HL-60/S4 treated with phorbol 12-myristate 13-acetate at 8.2 ng/mL for 4 days and 3 days (cell line): ENCODE measurements around the gene RSAD1.

Experiments
- in situ Hi-C: fragments of 300-500 bp; cut with MboI; formaldehyde crosslinking; loops from 2 replicates; pipeline ENCODE4 v1.15.0; 2022; ENCODE audit warnings: low sequenced_read_pairs

The RSAD1 gene

GRCh38 chr17:50488880-50489279 is 10.2 kb downstream of the RSAD1 start:
- in situ Hi-C loops = no loop called here

DNA sequence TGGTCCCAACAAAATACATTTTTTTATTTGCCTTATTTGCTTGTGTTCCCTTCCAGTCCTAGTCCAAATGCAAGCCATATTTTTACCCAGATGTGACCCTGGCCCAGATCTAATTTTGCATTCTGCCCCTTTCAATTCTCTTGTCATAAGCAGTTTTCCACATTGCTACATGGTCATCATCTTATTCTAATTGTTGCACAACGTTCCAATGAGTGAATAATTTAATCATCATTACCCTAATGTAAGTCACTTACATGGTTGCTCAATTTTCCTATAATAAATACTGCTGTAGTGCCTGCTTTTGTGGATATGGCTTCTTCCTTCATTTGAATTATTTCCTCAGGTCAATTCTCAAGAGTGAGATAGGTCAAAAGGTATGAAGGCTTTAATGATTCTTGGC is 12.8 kb downstream of the RSAD1 start:
- in situ Hi-C loops = no loop called here

GRCh38 chr17:50492214-50492613 is 13.6 kb downstream of the RSAD1 start:
- in situ Hi-C loops = no loop called here

DNA sequence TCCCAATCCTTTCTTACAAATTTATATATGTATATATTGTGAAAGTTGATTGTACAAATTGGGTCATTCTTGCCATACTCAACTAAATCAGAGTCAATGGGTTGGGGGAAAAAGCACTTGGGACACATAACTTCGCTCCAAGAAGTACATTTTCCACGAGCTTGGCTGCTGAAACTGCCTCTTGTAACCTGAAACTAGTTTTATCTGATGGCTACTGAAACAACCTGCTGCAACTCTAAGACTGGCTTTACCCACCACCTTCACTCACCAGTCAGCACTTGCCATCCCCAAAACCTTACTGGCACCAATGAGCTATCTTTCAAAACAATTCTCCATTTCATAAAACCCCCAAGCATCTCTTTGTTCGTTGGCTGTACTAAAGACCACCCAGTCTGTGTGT is 15.1 kb downstream of the RSAD1 start:
- in situ Hi-C loops = no loop called here

- in situ Hi-C loops = no loop called here
These were observed 16.7 kb downstream of the RSAD1 start for GRCh38 chr17:50495217-50495823.

GRCh38 chr17:50495918-50496317 is 17.3 kb downstream of the RSAD1 start:
- in situ Hi-C loops = no loop called here

DNA sequence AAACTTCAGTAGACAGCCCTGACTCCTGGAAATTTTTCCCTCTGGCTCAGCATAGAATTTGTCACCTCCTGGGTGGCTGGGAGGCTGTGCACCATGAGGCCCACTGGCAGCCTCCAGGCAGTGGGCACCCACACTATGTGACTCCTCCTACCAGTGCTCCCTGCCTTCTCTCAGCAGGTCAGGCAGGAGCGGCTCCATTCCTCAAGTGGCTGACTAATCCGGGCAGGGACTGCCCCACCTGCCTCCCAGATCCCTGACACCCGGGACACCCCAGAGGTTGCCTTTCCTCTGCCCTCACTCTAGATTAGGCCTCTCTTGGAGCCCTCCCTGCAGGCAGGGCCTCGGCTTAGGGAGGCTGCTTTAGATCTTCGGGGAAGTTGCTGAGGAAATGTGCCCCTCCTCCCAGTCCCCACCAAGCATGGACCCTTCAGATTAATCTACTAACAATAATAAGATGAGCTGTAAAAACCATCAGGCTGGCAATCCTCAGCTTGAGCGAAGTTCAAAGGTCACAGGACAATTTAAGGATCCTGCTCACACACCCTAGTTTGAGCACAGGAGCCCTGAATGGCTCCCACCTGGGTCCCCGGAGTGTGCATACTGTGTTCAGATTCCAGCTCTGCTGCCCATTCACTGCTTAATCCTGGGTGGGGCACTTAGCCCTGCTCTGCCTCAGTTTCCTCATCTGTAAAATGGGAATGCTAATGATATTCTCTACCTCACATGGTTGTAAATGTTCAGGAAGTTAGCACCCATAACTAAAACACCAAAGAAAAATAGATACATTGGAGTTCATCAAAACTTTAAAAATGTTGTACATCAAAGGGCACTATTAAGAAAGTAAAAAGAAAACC is 19.6 kb downstream of the RSAD1 start:
- in situ Hi-C loops = no loop called here

DNA sequence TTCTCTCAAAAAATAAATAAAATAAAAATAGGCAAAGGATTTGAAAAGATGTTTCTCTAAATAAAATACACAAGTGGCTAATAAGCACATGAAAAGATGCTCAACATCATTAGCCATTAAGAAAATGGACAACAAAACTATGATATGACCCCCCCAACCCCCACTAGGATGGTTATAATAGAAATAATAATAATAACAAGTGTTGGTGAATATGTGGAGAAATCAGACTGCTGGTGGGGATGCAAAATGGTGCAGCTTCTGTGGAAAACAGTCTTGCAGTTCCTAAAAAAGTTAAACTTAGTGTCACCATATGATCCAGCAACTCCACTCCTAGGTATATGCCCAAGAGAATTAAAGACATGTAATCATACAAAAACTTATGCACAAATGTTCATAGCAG is 20.6 kb downstream of the RSAD1 start:
- in situ Hi-C loops = no loop called here

- in situ Hi-C loops = no loop called here
These were observed 21.1 kb downstream of the RSAD1 start for GRCh38 chr17:50499721-50500120.

DNA sequence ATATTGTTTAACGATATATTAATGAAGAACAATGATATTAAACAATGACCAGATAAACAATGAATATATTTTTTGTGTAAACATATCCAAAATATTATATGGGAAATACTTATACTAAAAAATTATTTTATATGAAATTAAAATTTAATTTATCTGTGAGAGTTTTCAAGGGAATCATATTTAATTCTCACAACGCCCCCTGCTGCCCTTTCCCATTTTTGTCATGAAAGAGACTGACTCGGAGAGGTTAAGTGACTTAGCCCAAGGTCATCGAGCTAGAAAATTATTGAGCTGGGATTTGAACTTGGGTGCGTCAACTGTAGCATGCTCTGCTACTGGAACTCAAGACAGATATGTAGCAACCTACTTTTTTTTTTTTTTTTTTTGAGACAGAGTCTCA is 22.4 kb downstream of the RSAD1 start:
- in situ Hi-C loops = no loop called here

- in situ Hi-C loops = no loop called here
These were observed 23.8 kb downstream of the RSAD1 start for GRCh38 chr17:50502301-50502990.

GRCh38 chr17:50505591-50506130 is 27.0 kb downstream of the RSAD1 start:
- in situ Hi-C loops = no loop called here

- in situ Hi-C loops = no loop called here
These were observed 27.6 kb downstream of the RSAD1 start for GRCh38 chr17:50506298-50506697.

DNA sequence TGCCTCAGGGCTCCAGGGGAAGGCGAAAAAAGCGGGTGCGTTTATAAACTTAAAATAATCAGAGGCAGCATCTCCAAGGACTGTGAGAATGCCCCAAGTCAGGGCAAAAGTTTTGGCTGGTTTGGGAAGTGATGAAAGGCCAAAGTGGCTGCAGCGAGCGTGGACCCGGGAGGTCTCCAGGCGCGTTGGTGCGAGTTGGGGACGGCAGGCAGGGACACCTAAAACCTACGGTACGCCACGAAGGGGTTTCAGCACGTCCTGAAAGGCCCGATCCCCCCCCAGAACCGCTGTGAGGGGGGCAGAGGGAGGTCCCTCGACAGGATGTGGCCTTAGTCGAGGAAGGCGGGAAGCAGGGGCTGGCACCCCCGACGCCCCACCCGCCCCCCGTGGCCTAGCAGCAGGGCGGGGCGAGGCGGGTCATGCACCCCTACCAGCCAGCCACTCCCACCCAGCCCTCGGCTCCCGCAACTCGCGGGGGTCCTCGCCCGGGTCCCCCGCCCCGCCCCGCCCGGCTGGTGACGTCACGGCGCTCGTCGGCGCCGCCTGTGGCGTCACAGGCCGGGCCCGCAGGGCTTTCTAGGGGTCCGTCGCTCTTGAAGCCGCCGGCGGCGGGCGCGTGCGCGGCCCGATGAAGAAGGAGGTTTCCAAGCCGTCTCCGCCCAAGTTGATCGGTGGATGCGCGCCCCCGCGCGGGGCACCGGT is 29.4 kb downstream of the RSAD1 start, which contains the start of gene MYCBPAP:
Gene MYCBPAP (plus strand): TSS at position 569 of the 702 bp plus-strand sequence. CDS start 236 bp downstream, outside the sequence.
- in situ Hi-C loops = no loop called here

DNA sequence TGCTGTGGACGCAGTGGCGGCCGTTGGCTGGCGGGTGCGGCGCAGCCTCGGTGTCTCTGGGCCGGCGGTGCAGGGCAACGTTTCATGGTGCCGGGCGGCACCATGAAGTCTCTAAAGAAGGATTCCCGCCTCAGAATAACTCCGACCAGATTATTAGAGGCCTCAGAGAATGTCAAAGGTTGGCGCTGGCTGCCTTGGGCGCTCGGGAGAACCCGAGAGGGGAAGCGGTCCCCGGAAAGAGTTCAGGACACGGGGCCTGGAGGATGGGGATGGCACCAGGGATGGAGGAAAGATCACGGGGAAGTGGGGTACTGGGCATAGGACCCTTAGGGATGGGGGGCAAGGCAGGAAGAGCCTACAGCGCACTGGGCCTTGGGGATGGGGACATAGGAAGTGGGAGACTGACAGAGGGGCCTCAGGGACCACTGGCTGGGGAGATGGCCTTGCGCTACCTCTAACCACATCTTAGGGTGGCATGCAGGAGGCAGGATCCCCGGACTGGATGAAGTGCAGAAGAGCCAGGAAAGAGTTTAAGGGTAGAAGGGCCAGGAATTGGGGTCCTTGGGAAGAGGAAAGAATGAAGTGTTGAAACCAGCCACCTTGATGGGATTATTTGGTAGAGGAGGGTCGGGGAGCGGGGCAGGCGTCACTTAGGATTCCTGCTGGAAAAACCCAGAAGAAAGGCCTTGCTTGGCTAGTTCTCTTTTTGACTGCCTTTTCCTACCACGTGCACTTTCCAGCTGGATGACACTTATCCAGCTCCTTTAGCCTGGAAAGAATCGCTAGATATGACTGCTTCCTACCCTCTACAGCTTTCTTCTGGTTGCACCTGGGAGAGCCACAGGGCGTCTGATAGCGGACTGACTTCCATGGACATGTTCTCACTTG is 30.2 kb downstream of the RSAD1 start:
- in situ Hi-C loops = no loop called here

DNA sequence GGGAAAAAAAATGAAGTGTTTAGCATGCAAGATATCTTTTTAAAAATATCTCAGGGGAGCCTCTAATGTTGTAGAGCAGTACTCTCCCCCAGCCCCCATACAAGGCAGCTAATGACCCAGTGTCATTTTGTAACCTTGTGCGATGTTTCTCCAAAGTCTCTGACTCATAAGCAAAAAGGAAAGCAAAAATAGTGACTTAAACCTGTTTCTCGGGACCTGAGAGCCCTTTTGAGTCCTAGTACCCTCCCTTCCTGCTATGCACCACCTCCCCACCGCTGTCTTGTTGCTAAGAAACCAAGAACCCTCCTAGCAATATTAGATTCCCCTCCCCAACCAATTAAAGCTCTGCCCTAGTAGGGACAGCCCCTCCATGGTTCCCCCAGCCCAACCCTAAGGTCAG is 32.4 kb downstream of the RSAD1 start:
- in situ Hi-C loops = no loop called here

- in situ Hi-C loops = no loop called here
These were observed 34.8 kb downstream of the RSAD1 start for GRCh38 chr17:50513495-50513894.

- in situ Hi-C loops = no loop called here
These were observed 35.7 kb downstream of the RSAD1 start for GRCh38 chr17:50514388-50514787.

- in situ Hi-C loops = no loop called here
These were observed 36.5 kb downstream of the RSAD1 start for GRCh38 chr17:50514936-50515702.
